GM19395 (cell line): ENCODE measurements around the gene UNCX.

ENCODE experiments used
- ATAC-seq: cut with Tn5 transposase; IDR thresholded peaks from one replicate; pipeline ENCODE4 v1.9.1; 2021; ENCODE audit warnings: mild to moderate bottlenecking, moderate library complexity; ENCODE audit not compliant: unreplicated experiment

UNCX gene

DNA sequence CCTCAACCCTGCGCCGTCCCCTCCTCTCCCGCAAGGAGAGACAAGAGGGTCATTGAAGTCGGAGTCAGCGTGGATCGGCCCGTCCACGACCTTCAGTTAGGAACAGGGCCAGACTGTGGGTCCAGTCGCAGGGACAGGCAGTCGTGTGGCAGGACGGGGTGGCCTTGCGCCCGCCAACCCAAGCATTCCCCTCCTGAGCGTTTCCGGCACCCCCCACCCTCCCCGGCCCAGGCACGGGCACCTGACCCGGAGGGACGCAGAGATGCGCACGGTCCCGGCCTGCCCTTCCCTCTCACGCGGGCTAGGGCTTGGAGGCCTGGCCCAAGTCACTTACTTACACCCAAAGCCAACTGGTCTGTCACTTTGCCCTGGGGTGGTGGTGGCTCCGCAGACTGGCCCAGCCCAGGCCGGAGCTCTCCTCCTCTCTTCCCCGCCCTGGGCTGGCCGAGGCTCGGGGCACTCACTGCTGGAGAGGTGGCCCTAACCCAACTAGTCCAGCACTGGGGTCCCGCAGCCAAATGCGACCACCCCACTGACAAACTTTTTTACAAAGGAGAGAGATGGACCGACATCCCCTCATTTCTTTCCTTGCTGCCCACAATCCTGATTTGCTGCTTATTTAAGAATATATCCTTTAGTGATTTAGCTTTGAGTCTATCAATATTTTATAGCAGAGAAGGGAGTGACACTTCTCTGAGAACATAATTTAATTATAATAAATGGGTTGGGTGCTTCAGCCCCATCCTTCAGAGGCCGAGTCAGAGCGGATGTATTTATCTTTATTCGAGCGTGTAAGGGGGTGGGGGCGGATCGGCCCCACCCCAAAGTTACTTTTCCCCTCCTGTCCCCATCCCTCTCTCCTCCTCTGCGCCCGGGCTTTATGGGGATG is 1.2 kb upstream of the UNCX start:
- no peak for ATAC-seq

DNA sequence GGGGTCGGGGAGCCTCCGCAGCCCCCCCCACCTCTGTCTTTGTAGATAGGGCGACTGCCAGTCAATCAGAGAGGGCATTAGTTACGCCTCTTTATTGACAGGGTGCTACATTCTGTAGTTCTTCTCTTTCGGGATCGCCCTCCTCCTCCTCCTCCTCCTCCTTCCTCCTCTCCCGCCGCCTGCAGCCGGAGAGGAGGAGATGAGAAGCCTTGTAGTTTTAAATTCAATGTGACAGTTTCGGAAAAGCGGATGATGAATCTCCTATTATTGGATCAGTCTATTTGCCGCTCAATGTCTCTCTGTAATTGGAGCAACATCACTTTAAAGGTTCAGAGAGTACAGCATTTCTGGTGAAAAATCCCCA is 587 bp upstream of the UNCX start:
- ATAC-seq, result no peak

DNA sequence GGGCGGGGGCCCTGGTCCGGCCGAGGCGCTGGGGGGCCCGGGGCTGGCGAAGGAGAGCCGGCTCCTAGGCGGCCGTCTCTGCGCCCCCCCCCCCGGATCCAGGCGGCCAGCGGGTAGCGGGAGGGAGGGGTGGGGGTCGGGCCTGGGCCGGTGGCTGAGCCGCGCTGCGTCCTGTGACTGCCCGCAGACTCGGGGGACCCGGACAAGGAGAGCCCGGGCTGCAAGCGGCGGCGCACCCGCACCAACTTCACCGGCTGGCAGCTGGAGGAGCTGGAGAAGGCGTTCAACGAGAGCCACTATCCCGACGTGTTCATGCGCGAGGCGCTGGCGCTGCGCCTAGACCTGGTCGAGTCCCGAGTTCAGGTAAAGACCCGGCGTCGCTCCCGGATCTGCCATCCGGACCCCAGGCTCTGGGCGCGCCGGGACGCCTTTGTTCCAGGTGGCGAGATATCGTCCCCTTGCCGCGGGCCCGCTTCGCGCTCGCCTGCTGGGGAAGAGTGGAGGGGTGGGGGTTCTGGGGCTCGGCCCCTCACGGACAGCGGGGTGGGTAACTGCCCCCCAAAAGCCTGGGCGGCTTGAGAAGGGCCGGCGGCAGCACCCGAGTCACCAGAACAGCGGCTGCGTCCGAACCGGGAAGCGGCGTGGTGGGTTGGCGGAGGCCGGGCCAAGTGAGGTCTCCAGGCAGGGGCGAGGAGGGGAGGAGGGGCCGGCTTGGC is 819 bp downstream of the UNCX start:
- no peak for ATAC-seq

DNA sequence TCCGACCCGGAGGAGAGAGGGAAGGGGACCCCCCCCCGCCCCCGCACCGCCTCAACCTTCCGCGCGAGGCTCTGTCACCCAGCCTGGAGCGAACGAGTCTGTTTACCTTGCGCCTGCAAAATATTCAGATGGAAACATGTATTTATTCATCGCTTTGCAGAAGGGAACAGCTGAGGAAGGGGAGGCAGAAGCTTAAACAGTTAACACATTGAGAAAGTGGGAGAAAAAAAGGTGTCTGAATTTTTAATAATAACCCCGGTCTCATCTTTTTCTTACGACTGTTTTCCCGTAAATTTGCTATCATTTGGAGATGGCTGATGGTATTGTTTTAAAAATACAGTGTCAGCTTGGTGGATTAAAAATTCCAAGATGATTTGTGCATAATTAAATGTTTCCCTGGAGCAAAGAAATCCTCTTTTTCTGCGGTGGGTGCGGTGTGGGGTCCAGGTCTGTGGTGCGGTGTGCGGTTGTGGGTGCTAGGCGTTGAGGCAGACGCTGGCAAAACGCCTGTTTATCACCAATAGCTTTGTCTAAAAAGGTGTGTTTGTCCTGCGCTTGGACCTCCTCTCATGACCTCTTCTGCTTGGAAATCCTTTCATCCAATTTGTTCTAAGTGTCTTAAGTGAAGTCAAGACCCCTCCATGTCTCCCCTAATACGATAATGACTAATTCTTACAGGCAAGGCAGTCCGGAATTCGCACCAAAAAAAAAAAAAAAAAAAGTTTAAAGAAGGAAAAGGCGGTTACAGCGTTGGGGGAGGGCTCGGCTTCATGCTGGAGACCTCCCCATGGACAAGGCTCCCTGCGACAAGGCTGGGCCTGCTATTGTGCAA is 1.6 kb downstream of the UNCX start:
- ATAC-seq, result no peak

DNA sequence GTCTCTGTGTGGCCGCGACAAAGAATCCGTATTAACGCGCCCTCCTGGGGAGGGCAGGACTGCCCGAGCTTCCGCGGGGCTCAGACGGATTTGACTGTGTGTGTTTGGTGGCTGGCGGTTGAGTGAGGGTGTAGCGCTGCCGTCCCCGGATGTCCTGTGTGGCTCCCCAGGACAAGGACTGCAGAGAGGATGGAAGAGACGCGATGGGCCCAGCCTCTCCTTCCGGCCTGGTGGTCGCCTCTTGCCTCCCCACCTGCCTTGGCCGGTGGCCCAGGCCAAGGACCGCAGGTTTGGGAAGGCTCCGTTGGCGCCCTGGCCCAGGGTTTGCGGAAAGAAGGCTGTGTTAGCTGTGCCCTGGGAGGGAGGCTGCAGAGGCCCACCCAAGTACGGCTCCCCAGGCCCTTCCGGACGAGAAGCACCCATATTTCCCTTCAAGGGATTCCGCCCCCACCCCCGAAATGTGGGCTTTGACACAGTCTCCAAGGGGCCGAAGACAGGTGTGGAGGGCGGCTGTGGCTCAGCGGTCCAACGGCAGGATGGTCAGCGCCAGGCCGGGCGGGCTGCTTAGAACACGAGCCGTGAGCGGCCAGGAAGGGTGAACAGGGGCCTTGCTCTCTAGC is 2.3 kb downstream of the UNCX start:
- no peak for ATAC-seq

DNA sequence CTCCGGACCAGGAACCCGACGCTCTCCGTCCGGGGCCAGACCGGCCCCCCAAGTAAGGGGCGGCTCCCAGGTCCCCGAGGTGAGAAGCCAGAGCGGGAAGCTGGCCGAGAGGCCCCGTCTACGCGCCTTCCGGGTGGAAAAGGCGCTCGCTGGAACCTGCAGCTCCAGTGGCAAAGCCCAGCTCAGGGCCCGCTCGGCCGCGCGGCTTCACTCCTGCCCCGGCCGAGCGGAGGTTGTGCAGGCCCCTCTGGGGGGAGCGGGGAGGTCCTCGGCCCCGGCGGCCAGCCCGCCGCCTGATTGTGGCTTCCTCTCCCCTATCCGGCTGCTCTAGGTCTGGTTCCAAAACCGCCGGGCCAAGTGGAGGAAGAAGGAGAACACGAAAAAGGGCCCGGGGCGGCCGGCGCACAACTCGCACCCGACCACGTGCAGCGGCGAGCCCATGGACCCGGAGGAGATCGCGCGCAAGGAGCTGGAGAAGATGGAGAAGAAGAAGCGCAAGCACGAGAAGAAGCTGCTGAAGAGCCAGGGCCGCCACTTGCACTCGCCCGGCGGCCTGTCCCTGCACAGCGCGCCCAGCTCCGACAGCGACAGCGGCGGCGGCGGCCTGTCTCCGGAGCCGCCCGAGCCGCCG is 2.9 kb downstream of the UNCX start:
- ATAC-seq, result no peak

DNA sequence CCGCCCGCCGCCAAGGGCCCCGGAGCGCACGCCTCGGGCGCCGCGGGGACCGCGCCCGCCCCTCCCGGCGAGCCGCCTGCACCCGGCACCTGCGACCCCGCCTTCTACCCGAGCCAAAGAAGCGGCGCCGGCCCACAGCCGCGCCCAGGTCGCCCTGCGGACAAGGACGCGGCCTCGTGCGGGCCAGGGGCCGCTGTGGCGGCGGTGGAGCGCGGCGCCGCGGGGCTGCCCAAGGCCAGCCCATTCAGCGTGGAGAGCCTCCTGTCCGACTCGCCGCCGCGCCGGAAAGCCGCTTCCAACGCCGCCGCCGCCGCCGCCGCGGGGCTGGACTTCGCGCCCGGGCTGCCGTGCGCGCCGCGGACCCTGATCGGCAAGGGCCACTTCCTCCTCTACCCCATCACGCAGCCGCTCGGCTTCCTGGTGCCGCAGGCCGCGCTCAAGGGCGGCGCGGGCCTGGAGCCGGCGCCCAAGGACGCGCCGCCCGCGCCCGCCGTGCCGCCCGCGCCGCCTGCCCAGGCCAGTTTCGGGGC is 3.5 kb downstream of the UNCX start:
- ATAC-seq, result no peak

DNA sequence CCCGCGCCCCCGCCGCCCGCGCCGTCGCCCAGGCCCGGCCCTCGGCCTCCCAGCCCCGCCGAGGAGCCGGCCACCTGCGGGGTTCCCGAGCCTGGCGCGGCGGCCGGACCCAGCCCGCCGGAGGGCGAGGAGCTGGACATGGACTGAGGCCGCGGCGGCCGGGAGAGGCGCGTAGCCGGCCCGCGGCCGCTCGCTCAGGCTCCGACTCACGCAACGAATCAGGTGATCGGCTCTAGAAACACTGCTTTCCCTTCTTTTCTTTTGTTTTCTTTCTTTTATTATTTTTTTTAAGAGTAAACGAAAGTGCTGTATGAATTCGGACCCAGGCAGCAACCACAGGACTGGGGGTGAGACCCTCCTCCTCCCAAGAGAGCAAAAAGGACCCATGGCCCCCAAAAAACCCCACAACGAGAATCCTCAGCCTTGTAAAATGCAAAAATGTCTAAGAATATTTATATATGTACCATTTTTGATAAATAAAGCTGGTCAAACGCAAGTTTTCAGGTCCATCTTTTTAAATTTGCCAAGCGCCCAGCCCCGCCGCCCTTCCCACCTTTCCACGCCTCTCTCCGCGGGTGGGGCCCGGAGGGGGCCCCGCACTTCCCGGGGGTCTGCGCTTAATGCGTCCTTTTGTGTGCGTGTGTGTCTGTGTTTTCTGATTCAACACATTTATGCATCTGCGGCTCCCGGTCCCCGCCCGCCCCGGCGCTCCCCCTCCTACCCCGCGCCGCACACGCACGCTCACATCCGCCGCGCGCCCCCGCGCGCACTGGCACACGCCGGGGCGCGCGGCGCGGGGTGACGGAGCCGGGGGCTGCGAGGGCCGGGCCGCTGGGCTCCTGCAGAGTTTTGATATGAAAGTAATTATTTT is 4.4 kb downstream of the UNCX start:
- no peak for ATAC-seq

DNA sequence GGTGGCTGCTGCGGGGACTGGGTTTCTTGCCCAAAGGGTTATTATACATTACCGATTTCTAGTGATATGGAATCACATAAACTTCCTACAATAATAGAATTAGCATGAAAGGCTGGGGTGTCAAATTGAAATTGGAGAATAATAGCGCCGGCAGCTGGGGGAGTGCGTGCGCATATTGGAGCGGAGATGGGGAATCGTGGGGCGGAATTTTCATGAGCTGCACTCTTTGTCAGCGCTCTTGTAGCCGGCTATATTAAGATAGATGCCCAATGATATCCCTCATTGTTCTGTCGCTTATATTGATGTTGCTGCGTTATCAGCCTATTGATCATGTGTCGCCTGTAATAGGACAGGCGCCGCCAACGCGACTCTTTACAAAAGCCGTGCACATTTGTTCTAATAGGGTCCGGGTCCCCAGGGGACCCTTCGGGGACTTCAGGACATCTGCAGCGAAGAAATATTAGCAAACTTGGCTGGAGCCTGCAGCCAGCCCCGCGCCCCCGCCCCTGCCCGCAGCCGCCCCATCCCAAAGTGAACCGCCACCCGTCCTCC is 5.1 kb downstream of the UNCX start:
- no peak for ATAC-seq

DNA sequence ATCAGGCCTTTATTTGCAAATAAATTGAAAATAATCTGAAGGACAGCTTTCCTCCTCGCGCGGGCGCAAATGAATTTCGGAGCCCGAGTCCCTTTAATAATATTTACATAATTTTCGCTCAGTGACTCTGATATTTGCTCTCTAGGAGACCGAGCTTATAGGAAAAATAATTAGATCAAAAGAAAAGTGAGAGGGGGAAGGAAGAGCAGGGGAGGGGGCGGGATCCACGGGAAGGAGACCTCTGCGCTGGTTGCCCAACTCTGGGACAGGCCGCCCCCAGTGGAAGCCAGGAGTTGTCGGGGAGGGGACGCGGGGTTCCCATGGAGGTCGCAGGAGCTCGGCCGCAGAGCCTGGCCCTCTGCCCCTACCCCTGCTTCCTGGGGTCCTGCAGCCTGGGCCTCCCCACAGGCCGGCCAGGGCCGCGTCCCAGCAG is 5.8 kb downstream of the UNCX start:
- no peak for ATAC-seq

DNA sequence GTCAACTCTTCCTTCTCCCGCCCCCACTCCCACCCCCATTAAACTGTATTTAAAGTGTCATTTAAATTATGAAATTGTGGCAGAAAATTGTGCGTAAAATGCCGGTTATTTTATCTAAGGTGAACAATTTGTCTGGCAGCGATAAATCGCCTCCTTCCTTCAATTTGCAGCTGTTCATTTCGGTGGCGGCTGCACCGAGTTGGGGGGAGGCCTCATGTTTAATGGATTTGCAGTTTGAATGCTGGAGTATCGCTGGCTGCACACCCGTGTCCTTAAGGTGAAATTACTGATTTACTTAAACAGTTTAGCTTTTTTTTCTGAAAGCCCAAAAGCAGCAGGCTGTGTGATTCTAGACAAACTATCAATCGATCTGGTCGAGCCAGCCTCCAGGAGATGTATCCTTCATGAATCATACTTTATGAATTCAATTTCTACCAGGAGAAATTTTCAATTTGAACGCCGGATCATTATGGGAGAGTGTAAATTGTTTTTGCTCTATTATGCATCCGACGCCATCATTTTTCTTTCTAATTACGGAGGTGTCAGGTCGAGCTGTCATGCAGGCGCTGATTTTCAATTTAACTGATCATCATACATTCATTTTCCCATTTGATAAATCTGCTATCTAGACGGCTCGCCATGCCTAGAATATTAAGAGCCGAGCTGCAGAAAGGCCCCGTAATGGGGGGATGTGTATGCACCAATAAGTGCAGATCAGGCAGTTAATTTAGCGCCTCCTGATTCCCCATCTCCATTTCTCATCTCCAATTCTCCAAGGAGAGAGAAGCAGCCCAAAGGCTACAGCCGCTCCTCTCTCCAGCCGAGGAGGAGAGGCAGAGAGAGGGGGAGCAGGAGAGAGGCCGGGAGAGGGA is 6.5 kb downstream of the UNCX start:
- ATAC-seq, result no peak

DNA sequence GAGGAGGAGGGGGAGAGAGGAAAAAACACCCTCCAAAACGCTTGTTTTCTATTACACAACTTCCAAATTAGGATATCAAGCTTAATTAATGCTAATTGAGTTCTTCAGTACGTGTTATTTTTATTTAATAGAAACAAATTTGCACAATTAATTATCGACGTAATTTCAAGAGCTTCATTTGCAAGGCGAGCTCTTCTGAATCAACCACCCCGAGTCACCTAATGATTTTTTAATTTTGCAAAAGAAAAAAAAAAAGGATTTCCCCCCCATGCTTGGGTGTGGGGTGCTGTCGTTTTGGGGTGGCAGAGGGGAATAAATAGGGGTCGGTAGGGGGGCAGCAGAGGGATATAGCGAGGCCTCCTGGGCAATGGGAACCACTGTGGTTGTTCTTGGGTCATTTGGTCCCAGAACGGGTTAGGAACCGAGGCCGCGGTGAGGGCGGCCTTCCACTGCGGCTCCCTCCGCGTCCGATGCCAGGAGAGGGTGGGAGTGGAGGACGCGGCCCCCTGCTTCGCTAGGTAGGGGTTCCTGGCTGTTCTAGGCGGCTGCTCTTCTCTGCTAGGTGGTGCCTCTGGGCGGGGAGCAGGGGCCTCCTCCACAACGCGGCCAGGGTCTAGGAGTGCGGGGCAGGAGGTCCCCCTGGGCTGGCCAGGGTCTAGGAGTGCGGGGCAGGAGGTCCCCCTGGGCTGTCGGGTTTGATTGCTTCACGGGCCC is 7.3 kb downstream of the UNCX start:
- no peak for ATAC-seq

DNA sequence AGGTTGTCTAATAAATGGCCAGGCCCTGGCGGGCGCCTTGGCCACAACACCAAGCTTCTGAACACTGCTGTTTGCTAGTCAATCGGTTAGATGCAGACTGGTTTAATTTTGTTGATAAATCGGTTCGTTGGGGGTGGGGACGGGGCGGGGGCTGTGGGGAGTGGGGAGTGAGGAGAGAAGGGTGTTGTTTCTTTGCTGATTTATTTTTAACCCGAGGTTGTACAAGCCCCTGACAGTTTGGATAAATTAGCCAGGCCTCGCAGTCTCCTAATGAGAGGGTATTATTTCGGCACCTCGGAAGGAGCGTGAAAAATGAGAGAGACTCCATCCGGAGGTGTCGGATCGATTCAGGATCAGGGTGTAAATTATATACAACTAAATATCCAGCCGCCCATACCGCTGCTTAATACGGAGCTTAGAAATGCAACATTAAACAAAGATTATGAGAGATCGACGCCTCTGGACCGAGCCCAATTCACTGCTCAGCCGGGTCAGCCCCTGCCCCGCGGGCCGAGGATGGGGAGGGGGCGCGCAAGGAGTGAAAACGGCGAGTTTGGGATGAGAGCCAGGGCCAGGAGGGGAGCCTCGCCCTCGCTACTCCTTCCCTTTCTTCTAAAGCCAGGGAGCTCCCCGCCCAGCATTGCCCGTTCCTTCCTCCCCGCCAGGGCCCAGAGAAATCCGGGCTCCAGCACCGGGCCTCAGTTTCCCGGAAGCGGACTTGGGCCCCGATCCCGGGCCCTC is 8.0 kb downstream of the UNCX start:
- no peak for ATAC-seq

DNA sequence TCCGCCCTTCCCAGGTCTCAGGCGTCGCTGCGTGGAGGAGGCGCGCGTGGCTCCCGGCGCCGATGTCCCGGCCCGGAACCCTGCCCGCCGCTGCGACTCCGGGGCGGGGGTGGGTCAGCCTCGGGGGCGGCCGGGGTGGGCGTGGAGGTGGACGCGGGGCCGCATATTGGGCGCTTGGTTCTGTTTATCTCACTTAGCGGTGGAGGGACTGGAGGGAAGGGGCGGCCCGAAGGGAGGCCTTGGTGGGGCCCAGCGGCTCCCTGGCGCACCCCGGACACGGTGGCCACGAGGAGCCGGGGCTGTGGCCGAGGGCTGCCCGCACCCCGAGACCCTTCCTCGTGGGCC is 8.6 kb downstream of the UNCX start:
- ATAC-seq, result no peak

DNA sequence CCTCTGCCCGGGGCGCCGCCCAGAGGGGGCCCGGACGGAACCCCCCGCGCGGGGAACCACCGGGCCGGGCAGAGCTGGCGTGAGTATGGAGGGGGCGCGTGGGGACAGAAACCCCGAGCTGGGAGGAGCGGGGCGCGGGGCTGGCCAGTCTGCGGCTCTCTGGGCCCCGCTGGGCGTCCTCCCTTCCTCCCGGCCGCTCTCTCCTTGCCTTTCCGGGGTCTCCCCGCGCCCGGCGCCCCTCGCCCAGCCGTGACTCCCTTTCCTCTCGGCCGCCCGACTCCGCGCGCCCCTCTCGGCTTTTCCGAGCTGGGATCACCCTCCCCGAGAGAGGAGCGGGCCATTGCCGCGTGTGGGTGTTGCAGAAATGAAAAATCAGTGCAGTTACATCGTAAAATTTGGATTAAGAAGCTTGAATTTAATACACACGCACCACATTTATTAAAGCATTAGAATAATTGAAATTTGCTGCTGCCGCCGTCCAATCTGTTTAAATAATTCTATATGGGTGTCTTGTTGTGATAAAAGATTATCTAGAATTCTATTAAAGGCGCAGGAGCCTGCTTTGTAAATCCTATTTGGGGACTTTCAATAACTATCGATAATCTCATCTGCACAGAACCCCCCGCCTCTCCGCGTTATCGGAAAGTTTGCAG is 9.1 kb downstream of the UNCX start:
- ATAC-seq, result no peak

DNA sequence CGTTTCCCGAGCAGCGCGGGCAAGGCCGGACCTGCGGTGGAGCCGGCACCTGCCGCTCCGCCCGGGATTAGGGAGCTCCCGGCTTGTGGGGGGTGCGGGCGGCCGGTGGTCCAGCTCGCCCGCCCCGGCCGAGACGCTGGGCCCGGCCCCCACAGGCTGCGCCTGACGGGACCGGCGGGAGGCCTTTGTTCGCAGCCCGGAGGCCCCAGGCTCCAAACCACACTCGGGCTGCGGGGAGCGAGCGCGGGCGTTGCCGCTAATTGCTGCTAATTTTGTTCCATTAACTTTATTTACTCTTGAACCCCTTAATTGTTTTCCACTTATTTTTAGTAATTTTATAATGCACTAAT is 9.6 kb downstream of the UNCX start:
- ATAC-seq, result no peak
